GM23338 (cell line): ENCODE data around the gene NTM. TPM values are rescaled to one million over a fixed set of nuclear protein-coding genes. Genes with fewer than 3 reads are reported as not detected.

ENCODE experiments used
- CREB1 ChIP-seq: fragments of 250-450 bp; sonication (Bioruptor Pico); IDR thresholded peaks from 2 replicates; pipeline ENCODE4 v1.5.0; 2020; ENCODE audit warnings: low read depth, mild to moderate bottlenecking, moderate library complexity
- EZH2phosphoT487 ChIP-seq: fragments of 200-600 bp; sonication (generic); IDR thresholded peaks from one replicate; pipeline ENCODE4 v1.8.1; 2018; ENCODE audit warnings: antibody characterized with exemption; ENCODE audit not compliant: unreplicated experiment
- JUNB ChIP-seq: IDR thresholded peaks from one replicate; pipeline ENCODE4 v1.6.1; 2016; ENCODE audit warnings: antibody characterized with exemption; ENCODE audit not compliant: unreplicated experiment
- POLR2AphosphoS5 ChIP-seq: IDR thresholded peaks from 2 replicates; pipeline ENCODE4 v1.6.1; 2016; ENCODE audit warnings: antibody characterized with exemption, low read depth
- STAT1 ChIP-seq: IDR thresholded peaks from one replicate; pipeline ENCODE4 v1.6.1; 2016; ENCODE audit warnings: antibody characterized with exemption; ENCODE audit not compliant: unreplicated experiment
- ZNF331 ChIP-seq: fragments of 250-450 bp; sonication (Bioruptor Pico); IDR thresholded peaks from 2 replicates; pipeline ENCODE4 v1.5.0; 2020; ENCODE audit warnings: low read depth, mild to moderate bottlenecking, moderate library complexity
- polyA plus RNA-seq: library from polyadenylated mRNA; unstranded; fragments of >200 nt; fragmentation: Nextera tagmentation; extraction: Ambion mirVana; gene quantifications from 2 replicates; pipeline ENCODE4 v1.2.1, GENCODE V29; 2016
- total RNA-seq: library from RNA; depleted of rRNA; stranded (reverse); fragments of >200 nt; shearing (Covaris generic); gene quantifications from 2 replicates; pipeline ENCODE4 v1.2.3, GENCODE V29; 2014
- TF ChIP-seq, protein P1 (sequence below): fragments of 250-450 bp; sonication (Bioruptor Pico); IDR thresholded peaks from 2 replicates; pipeline ENCODE4 v1.5.0; 2020; ENCODE audit warnings: mild to moderate bottlenecking, moderate library complexity
- TF ChIP-seq, protein P2 (sequence below): IDR thresholded peaks from one replicate; pipeline ENCODE4 v1.6.1; 2018; ENCODE audit warnings: antibody characterized with exemption; ENCODE audit not compliant: unreplicated experiment

The NTM gene
- total and polyA plus RNA-seq, 2 experiments from 2014 or later, result 10.6 to 14.6 TPM

DNA sequence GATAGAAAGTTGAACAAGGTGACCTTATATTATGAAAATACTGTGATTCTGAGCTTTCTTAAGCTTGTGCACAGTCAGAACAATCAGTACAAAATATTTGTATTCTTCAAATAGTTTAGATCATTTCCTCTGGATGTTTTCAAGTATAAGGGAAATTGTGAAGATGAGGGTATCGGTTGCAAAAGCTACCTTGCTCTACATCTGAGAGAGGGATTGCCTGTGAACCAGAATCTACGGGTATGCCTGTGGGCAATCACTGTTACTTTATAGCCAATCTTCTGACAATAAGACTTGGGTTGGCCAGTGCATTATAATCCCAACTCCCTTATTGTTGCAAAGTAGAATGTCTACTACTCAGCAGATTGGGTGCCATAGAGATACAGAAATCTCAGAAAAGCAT lies 90.5 kb downstream of the NTM start (continued):
- TF ChIP-seq, protein P1, sequence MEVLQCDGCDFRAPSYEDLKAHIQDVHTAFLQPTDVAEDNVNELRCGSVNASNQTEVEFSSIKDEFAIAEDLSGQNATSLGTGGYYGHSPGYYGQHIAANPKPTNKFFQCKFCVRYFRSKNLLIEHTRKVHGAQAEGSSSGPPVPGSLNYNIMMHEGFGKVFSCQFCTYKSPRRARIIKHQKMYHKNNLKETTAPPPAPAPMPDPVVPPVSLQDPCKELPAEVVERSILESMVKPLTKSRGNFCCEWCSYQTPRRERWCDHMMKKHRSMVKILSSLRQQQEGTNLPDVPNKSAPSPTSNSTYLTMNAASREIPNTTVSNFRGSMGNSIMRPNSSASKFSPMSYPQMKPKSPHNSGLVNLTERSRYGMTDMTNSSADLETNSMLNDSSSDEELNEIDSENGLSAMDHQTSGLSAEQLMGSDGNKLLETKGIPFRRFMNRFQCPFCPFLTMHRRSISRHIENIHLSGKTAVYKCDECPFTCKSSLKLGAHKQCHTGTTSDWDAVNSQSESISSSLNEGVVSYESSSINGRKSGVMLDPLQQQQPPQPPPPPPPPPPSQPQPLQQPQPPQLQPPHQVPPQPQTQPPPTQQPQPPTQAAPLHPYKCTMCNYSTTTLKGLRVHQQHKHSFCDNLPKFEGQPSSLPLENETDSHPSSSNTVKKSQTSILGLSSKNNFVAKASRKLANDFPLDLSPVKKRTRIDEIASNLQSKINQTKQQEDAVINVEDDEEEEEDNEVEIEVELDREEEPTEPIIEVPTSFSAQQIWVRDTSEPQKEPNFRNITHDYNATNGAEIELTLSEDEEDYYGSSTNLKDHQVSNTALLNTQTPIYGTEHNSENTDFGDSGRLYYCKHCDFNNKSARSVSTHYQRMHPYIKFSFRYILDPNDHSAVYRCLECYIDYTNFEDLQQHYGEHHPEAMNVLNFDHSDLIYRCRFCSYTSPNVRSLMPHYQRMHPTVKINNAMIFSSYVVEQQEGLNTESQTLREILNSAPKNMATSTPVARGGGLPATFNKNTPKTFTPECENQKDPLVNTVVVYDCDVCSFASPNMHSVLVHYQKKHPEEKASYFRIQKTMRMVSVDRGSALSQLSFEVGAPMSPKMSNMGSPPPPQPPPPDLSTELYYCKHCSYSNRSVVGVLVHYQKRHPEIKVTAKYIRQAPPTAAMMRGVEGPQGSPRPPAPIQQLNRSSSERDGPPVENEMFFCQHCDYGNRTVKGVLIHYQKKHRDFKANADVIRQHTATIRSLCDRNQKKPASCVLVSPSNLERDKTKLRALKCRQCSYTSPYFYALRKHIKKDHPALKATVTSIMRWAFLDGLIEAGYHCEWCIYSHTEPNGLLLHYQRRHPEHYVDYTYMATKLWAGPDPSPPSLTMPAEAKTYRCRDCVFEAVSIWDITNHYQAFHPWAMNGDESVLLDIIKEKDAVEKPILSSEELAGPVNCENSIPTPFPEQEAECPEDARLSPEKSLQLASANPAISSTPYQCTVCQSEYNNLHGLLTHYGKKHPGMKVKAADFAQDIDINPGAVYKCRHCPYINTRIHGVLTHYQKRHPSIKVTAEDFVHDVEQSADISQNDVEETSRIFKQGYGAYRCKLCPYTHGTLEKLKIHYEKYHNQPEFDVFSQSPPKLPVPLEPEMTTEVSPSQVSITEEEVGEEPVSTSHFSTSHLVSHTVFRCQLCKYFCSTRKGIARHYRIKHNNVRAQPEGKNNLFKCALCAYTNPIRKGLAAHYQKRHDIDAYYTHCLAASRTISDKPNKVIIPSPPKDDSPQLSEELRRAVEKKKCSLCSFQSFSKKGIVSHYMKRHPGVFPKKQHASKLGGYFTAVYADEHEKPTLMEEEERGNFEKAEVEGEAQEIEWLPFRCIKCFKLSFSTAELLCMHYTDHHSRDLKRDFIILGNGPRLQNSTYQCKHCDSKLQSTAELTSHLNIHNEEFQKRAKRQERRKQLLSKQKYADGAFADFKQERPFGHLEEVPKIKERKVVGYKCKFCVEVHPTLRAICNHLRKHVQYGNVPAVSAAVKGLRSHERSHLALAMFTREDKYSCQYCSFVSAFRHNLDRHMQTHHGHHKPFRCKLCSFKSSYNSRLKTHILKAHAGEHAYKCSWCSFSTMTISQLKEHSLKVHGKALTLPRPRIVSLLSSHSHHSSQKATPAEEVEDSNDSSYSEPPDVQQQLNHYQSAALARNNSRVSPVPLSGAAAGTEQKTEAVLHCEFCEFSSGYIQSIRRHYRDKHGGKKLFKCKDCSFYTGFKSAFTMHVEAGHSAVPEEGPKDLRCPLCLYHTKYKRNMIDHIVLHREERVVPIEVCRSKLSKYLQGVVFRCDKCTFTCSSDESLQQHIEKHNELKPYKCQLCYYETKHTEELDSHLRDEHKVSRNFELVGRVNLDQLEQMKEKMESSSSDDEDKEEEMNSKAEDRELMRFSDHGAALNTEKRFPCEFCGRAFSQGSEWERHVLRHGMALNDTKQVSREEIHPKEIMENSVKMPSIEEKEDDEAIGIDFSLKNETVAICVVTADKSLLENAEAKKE (CRISPR knock-in tag), result no peak
- no peak for TF ChIP-seq STAT1
- no peak for TF ChIP-seq EZH2phosphoT487
- no peak for TF ChIP-seq ZNF331 (CRISPR knock-in tag)
- TF ChIP-seq, protein P2, sequence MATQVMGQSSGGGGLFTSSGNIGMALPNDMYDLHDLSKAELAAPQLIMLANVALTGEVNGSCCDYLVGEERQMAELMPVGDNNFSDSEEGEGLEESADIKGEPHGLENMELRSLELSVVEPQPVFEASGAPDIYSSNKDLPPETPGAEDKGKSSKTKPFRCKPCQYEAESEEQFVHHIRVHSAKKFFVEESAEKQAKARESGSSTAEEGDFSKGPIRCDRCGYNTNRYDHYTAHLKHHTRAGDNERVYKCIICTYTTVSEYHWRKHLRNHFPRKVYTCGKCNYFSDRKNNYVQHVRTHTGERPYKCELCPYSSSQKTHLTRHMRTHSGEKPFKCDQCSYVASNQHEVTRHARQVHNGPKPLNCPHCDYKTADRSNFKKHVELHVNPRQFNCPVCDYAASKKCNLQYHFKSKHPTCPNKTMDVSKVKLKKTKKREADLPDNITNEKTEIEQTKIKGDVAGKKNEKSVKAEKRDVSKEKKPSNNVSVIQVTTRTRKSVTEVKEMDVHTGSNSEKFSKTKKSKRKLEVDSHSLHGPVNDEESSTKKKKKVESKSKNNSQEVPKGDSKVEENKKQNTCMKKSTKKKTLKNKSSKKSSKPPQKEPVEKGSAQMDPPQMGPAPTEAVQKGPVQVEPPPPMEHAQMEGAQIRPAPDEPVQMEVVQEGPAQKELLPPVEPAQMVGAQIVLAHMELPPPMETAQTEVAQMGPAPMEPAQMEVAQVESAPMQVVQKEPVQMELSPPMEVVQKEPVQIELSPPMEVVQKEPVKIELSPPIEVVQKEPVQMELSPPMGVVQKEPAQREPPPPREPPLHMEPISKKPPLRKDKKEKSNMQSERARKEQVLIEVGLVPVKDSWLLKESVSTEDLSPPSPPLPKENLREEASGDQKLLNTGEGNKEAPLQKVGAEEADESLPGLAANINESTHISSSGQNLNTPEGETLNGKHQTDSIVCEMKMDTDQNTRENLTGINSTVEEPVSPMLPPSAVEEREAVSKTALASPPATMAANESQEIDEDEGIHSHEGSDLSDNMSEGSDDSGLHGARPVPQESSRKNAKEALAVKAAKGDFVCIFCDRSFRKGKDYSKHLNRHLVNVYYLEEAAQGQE, result no peak
- TF ChIP-seq JUNB, result no peak
- no peak for TF ChIP-seq CREB1
- no peak for TF ChIP-seq POLR2AphosphoS5
